OCI-LY7 (cell line): ENCODE results near the gene RLF. TPM values are rescaled to one million over a fixed set of nuclear protein-coding genes. Genes with fewer than 3 reads are reported as not detected.

Experiments
- BruUV-seq: library from RNA; stranded (reverse); fragments of 400-500 nt; replicated peaks from 2 replicates; lab custom pipeline; 2021; lab: Mats Ljungman, UMichigan
- CTCF ChIA-PET: fragments of 300-600 bp; sonication (Branson Sonifier 250); formaldehyde crosslinking; loops from one replicate; lab custom pipeline; 2022; ENCODE audit warnings: antibody characterized with exemption; ENCODE audit not compliant: unreplicated experiment; lab: Charles Lee
- POLR2A ChIA-PET: fragments of 300-600 bp; sonication (Branson Sonifier 250); formaldehyde crosslinking; loops from one replicate; lab custom pipeline; 2022; ENCODE audit warnings: antibody characterized with exemption; lab: Charles Lee
- DNase-seq: peaks from one replicate; pipeline ENCODE4 v3.0.0-alpha.2; 2015; ENCODE audit warnings: low spot score
- H2AFZ ChIP-seq: fragments of 200-600 bp; sonication (generic), shearing (Covaris generic); 2 replicates; pipeline ENCODE4 v1.6.1; 2014; ENCODE audit warnings: mild to moderate bottlenecking, antibody characterized with exemption, low read length, moderate library complexity
- H3K27ac ChIP-seq: fragments of 200-600 bp; sonication (generic); 2 replicates; pipeline ENCODE4 v1.5.1; 2014; ENCODE audit warnings: mixed run types, low read depth, mild to moderate bottlenecking, moderate library complexity, low read length, inconsistent platforms; ENCODE audit not compliant: poor library complexity, severe bottlenecking
- H3K36me3 ChIP-seq: fragments of 200-600 bp; sonication (generic); 2 replicates; pipeline ENCODE4 v1.6.1; 2014; ENCODE audit warnings: mild to moderate bottlenecking, antibody characterized with exemption, low read length, moderate library complexity, mixed read lengths; ENCODE audit not compliant: insufficient read depth
- H3K4me1 ChIP-seq: fragments of 200-600 bp; sonication (generic); 2 replicates; pipeline ENCODE4 v1.5.1; 2014; ENCODE audit warnings: mild to moderate bottlenecking, low read length; ENCODE audit not compliant: insufficient read depth, poor library complexity, severe bottlenecking
- H3K4me2 ChIP-seq: fragments of 200-600 bp; sonication (generic); 2 replicates; pipeline ENCODE4 v1.6.1; 2014; ENCODE audit warnings: mild to moderate bottlenecking, low read length
- H3K4me3 ChIP-seq: fragments of 200-600 bp; sonication (generic); 2 replicates; pipeline ENCODE4 v1.5.1; 2014; ENCODE audit warnings: mild to moderate bottlenecking, low read depth, low read length; ENCODE audit not compliant: poor library complexity, severe bottlenecking
- H3K79me2 ChIP-seq: fragments of 200-600 bp; sonication (generic); 2 replicates; pipeline ENCODE4 v1.6.1; 2016; ENCODE audit warnings: low read depth, mild to moderate bottlenecking, low read length, moderate library complexity, mixed read lengths; ENCODE audit not compliant: insufficient read depth
- H3K9me2 ChIP-seq: fragments of 200-600 bp; sonication (generic); 2 replicates; pipeline ENCODE4 v1.6.1; 2016; ENCODE audit warnings: mild to moderate bottlenecking, low read length, mixed read lengths; ENCODE audit not compliant: insufficient read depth
- H3K9me3 ChIP-seq: fragments of 200-600 bp; sonication (generic); 2 replicates; pipeline ENCODE4 v1.6.1; 2014; ENCODE audit warnings: mild to moderate bottlenecking, mixed run types, low read length, mixed read lengths
- H4K20me1 ChIP-seq: fragments of 200-600 bp; sonication (generic); 2 replicates; pipeline ENCODE4 v1.6.1; 2014; ENCODE audit warnings: mild to moderate bottlenecking, antibody characterized with exemption, low read length, moderate library complexity, mixed read lengths; ENCODE audit not compliant: insufficient read depth
- EZH2phosphoT487 ChIP-seq: fragments of 200-600 bp; sonication (generic); IDR thresholded peaks from 2 replicates; pipeline ENCODE4 v1.6.1; 2018; ENCODE audit warnings: low read depth, borderline replicate concordance, mild to moderate bottlenecking, mixed run types, antibody characterized with exemption, low read length, moderate library complexity, mixed read lengths
- intact Hi-C: fragments of 100-400 bp; cut with micrococcal nuclease; formaldehyde crosslinking; loops from one replicate; pipeline ENCODE4 v1.10.0; 2022; ENCODE audit not compliant: unreplicated experiment
- total RNA-seq, 2 experiments: library from RNA; depleted of rRNA in 1 of 2; stranded (reverse); fragments of >200 nt in 1 of 2; shearing (Covaris generic) in 1 of 2; gene quantifications; 2 replicates each; pipeline ENCODE4 v1.2.3, GENCODE V29; 2014 to 2022
- TF ChIP-seq, protein P1 (sequence below): fragments of 200-600 bp; sonication (generic); conservative IDR thresholded peaks from 2 replicates; pipeline ENCODE4 v1.5.1; 2014; ENCODE audit warnings: mild to moderate bottlenecking, antibody characterized with exemption, low read length, moderate library complexity, mixed read lengths

Gene RLF
- total RNA-seq, 2 experiments from 2014 or later = 16.9 to 22.5 TPM

GRCh38 chr1:40151457-40152079 lies 9.6 kb upstream of the RLF start:
- Histone ChIP-seq H3K79me2 (no peaks in the 10 kb centered on the region), H3K4me2 (no peak overlapping the region), H2AFZ (no peak overlapping the region), H3K4me3 (no peak overlapping the region), H4K20me1 (no peaks in the 10 kb centered on the region), H3K4me1 (peaks cover 39% of the 10 kb centered on the region), H3K9me2 (no peaks in the 10 kb centered on the region), H3K36me3 (no peaks in the 10 kb centered on the region), H3K27ac (no peak overlapping the region), H3K9me3 (no peaks in the 10 kb centered on the region)
- intact Hi-C loops = loop anchor here (2.0 kb wide), 3 partner anchors 105 to 187 kb away; no protein-coding TSS in a partner anchor
- ChIA-PET CTCF (interaction anchor here (0.8 to 2.8 kb wide), 4 partner anchors 7 to 253 kb away, joined by 3 to 19 read pairs (median 5); no protein-coding TSS in a partner anchor), POLR2A (interaction anchor here (0.7 to 2.7 kb wide), 8 partner anchors 28 to 299 kb away, joined by 3 to 11 read pairs (median 6); partner anchors contain the start of gene ZFP69B)
- no peak for TF ChIP-seq EZH2phosphoT487
- TF ChIP-seq, protein P1, sequence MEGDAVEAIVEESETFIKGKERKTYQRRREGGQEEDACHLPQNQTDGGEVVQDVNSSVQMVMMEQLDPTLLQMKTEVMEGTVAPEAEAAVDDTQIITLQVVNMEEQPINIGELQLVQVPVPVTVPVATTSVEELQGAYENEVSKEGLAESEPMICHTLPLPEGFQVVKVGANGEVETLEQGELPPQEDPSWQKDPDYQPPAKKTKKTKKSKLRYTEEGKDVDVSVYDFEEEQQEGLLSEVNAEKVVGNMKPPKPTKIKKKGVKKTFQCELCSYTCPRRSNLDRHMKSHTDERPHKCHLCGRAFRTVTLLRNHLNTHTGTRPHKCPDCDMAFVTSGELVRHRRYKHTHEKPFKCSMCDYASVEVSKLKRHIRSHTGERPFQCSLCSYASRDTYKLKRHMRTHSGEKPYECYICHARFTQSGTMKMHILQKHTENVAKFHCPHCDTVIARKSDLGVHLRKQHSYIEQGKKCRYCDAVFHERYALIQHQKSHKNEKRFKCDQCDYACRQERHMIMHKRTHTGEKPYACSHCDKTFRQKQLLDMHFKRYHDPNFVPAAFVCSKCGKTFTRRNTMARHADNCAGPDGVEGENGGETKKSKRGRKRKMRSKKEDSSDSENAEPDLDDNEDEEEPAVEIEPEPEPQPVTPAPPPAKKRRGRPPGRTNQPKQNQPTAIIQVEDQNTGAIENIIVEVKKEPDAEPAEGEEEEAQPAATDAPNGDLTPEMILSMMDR = no peak
- no TSS peak for BruUV-seq
- no peak for DNase-seq

- H4K20me1 ChIP-seq = no peaks in the 10 kb centered on the region
- CTCF ChIA-PET = interaction anchor here (0.7 to 2.8 kb wide), 7 partner anchors 9 to 286 kb away, joined by 3 to 19 read pairs (median 4); no protein-coding TSS in a partner anchor
- peak overlapping the region; percentile 98 for H3K4me2 ChIP-seq
- POLR2A ChIA-PET = interaction anchor here (0.6 to 2.7 kb wide), 16 partner anchors 38 to 279 kb away, joined by 3 to 11 read pairs (median 4); no protein-coding TSS in a partner anchor
- no TSS peak for BruUV-seq
- H3K9me2 ChIP-seq = no peaks in the 10 kb centered on the region
- no peak for TF ChIP-seq EZH2phosphoT487
- TF ChIP-seq, protein P1 = peak; percentile 97
- peak; percentile 79 for DNase-seq
- H2AFZ ChIP-seq = peak overlapping the region; percentile 96
- no peaks in the 10 kb centered on the region for H3K79me2 ChIP-seq
- no peaks in the 10 kb centered on the region for H3K9me3 ChIP-seq
- no peaks in the 10 kb centered on the region for H3K36me3 ChIP-seq
- H3K27ac ChIP-seq = peak overlapping the region; percentile 82
- peaks cover 42% of the 10 kb centered on the region for H3K4me1 ChIP-seq
- peak overlapping the region; percentile 57 for H3K4me3 ChIP-seq
- intact Hi-C loops = loop anchor here (1.0 to 2.0 kb wide), 4 partner anchors 30 to 186 kb away; no protein-coding TSS in a partner anchor
These were observed 8.0 kb upstream of the RLF start for GRCh38 chr1:40153073-40153770.
